HG03342 (cell line): ENCODE measurements around the gene BBC3.

Experiments used
- ATAC-seq: cut with Tn5 transposase; IDR thresholded peaks from one replicate; pipeline ENCODE4 v1.9.1; 2021; ENCODE audit warnings: mild to moderate bottlenecking, moderate library complexity; ENCODE audit not compliant: unreplicated experiment

Gene BBC3

DNA sequence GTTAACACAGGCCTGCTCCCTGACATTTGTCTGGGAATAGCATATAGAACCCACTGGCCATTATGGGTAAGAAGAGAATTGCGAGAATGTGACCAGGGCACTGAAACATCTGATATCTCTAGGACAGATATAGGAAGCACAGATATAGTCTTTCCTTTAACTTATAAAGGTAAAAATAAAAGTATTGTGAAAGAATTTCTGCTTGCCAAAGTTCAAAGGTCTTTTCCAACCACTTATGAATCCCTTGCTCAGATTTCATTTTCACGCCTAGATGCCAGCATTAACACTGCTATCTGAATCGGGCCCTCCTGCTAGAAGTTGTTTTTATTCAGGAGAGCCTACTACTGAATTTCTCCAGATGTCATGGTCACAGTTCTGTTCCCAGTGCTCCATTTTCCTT lies 27.7 kb downstream of the BBC3 start:
- ATAC-seq, result no peak

DNA sequence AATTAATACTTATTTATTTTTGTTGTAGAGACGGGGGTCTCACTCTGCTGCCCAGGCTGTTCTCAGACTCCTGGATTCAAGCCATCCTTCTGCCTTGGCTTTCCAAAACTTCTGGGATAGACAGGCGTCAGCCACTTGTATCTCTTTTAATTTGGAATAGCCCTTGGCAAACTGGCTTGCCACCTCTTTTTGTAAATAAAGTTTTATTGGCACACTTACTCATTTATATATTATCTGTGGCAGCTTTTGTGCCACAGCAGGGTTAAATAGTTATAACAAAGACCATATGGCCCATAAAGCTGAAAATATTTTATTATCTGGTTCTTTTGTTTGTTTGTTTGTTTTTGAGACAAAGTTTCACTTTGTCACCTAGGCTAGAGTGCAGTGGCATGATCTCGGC lies 30.5 kb downstream of the BBC3 start:
- ATAC-seq, result no peak

DNA sequence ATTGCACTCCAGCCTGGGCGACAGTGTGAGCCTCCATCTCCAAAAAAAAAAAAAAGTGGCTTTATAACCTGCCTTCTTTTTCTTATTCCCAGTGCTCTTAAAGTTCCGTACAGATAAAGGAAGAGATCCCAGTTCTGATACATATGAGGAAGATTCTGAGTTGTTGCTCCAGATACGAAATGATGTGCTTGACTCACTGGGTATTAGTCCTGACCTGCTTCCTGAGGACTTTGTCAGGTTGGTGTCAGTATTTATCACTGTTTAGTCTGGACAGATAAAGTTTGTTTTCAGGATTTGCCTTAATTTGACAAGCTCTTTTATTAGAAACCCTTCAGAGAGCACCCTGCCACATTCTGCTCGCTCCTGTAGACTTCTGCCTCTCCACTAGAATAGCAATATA lies 33.9 kb downstream of the BBC3 start:
- ATAC-seq, result no peak

DNA sequence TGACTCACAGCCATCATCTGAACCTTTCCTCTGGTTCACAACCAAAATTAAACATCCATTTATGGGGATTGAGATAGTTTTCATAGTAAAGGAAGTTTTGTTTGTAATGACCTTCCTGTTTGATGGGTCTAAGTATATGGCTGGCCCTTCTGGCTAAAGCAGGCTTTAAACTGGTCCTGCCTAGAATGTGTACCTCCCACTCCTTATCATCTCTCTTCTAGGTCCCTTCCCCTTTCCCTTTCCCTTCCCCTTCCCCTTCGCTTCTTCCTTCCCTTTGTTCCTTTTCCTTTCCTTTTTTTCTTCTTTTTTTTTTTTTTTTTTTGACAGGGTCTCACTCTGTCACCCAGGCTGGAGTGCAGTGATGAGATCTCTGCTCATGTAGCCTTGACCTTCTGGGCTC lies 35.6 kb downstream of the BBC3 start:
- ATAC-seq, result no peak

DNA sequence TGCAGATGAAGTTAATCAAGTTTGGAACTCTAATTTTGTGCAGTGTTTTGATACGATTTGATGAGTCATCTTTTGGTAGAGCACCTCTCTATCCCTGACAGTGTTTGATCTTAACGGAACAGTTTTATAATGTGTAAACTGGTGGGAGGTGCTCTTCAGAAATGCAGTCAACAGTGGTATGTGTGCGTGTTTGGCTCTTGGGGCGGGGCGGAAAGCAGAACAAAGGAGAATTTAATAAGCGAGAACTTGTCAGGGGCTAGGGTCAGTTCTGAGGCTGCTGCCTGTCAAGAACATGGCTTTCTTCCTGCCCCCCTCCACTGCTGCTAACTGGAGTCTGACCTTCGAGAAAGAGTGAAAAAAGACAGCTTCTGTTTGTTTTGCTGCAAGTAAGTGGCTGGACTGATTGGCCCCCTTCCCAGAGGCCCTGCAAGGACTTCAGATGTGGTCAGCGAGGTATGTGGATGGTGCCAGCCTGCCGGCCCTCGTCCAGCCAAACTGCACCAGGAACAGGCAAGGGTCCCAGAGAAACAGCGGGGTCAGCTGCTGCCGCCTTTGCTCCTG lies 40.8 kb downstream of the BBC3 start:
- ATAC-seq, result no peak

DNA sequence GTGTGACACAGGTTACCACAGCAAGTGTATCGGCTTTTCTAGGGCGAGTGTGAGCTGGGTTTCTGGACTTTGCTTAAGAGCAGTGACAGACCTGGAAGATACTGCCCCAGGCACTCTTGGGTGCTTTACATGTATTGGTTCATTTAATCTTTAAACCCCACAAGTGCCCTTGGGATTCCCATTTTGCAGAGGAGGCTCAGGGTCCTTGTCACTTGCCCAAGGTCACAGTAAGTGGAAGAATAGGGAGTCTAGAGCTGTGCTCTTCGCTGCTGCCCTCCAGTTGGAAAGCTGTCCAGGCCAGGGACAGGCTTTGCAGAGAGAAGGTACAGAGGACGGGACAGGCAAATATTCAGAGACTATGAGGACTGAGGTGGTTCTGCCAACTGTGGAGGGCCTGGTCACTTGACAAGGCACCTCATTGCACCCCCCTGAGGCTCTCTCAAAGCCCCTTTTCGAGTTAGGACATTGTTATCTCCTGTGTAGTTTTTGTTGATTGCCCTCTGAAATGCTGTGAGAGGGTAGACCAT lies 42.4 kb downstream of the BBC3 start:
- ATAC-seq, result no peak

DNA sequence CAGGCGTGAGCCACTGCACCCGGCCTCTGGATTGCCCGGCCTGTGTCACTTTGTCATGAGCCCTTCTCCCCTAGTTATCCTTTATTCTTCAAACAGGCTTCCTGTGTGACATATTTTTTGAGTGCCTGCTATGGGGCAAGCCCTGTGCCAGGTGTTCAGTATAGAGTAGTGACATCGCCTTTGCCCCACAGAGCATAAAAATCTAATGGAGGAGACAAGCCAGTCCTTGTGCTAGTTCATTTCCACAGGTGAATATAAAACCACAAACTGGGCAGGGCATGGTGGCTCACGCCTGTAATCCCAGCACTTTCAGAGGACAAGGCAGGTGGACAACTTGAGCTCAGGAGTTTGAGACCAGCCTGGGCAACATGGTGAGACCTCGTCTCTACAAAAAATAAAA lies 43.2 kb downstream of the BBC3 start:
- ATAC-seq, result no peak

DNA sequence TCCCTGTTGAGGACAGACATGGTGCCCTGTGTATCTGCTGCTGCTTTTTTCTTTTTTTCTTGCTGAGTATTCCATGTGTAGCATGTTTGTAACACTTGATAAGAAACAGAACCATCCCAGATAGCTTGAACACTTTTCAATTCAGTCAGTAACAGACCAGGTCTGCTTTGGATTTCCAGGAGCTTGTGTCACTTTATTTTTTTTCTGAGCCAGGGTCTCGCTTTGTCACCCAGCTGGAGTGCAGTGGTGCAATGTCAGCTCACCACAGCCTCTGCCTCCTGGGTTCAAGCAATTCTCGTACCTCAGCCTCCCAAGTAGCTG lies 43.7 kb downstream of the BBC3 start:
- no peak for ATAC-seq

DNA sequence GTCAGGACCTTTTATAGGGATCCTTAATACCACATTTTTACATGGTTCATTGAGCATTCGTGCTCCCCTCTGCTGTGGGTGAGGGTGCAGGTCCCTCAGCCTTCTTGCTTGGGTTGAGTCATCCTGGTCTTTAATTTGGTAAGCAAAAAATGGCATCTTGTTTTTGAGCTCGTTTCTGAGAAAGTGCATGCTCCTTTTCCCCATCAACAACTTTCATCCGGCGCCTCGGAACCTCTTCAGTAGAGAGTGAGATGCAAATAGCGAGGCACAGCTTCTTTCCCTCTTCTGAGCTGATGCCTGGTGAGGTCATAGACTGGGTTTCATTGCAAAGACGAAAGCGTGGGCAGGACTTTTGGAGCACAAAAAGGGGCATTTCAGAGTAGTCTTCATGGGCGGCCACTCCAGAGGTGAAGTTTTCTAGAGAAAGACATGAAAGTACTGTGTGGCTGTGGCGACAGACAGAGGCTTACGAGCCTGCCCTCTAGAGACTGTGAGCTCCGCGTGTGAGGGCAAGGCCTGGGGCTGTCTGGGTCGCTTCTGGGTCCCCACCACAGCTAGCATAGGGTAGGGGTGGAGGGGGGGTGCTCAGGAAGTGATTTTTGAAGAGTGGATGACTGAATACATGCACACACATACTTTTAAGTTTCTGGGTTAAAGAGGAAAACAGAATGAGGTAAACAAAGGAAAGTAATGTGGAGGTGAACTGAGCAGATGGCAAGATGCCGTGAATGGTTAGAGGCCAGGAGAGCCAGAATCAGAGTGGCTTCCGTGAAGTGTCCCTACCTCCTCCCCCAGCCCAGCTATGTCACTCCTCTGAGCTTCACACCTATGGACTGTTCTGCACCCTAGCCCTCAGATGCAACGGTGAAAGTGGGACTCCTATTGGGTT lies 44.3 kb downstream of the BBC3 start:
- peak; percentile 82 for ATAC-seq

DNA sequence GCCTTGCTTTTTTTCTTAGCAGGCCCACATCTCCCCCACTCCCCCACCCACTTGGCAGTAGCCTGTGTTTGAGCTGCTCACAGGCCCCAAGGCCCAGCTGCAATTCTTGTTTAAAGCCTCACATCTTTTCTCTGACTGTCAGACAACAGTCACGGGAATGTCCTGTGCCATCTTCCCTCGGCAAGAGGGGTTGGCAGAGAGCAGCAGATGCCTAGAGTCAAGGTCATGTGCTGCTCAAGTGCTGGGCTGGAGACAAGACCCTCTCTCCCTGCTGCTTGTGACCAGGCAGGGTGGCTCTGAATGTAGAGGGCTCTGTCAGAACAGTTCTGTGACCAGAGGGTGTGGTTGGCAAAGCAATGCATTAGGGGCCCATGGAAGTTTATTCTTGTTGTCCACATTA lies 47.4 kb downstream of the BBC3 start:
- ATAC-seq, result no peak

DNA sequence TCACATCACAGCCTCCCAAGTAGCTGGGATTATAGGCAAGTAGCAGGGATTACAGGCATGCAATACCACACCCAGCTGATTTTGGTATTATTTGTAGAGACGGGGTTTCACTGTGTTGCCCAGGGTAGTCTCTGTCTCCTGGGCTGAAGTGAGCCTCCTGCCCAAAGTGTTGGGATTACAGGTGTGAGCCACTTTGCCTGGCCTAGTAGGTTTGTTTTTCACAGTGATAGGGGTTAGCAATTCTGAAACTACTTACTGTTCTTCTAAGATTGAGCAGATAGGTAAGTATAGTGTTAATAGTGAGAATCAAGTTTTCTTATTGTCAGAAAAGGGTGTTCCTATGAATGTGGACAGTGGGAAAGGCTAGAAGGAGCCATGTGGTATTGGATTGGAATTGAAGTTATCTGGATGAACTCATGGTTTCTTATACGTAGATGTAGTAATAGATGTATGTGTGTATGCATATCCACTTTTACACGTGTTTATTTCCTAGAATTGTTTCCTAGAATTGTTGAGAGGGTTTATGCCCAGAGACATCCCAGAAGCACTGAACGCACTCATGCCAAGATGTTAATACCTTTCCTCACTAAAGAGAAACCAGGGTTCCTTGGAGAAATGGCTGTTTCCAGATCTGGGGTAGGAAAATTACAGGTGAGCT lies 51.2 kb downstream of the BBC3 start:
- no peak for ATAC-seq

DNA sequence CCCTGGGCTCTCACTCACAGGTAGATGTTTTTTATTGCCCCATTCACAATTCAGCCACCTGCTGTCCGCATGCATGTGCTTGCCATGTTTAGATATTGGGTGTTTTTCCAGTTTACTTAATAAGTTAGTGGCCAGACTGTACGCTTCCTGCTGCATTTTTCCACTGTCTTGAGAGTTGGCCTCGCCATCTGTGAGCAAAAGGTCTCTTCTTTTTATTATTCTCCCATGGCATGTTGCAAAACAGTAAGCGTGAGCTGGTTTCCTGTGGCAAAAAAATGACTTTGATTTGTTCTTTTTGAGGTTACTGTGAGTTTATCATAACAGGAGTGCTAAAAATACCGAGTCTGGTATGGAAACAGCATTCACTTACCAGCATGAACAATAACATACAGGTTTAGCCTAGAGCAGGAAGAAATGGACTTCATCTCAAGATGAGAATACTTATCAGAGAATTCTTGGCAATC lies 54.3 kb downstream of the BBC3 start:
- no peak for ATAC-seq

DNA sequence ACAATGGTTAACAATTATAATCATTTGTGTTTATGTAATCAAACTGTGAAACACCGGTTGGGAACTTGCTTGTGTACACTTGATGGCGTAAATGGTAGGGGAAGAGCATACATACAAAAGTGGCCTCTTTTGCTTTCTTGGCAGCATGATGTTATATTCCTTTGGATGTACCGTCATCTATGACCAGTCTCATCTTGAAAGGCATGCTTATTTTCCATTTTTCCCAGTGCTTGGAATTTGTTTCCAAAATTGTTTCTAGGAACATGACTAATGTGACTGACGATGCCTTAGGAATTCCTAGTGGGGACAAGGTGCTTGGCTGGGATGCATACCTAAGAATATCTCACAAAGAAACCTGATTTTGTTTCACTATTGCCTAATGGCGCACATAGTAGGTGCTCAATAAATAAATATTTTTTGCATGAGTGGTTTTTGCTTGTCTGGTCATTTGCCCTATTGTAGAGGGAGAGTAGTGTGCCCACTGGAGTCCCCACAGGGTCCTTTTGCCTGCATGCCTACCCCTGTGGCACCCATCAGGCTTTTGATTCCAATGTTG lies 54.9 kb downstream of the BBC3 start:
- no peak for ATAC-seq

DNA sequence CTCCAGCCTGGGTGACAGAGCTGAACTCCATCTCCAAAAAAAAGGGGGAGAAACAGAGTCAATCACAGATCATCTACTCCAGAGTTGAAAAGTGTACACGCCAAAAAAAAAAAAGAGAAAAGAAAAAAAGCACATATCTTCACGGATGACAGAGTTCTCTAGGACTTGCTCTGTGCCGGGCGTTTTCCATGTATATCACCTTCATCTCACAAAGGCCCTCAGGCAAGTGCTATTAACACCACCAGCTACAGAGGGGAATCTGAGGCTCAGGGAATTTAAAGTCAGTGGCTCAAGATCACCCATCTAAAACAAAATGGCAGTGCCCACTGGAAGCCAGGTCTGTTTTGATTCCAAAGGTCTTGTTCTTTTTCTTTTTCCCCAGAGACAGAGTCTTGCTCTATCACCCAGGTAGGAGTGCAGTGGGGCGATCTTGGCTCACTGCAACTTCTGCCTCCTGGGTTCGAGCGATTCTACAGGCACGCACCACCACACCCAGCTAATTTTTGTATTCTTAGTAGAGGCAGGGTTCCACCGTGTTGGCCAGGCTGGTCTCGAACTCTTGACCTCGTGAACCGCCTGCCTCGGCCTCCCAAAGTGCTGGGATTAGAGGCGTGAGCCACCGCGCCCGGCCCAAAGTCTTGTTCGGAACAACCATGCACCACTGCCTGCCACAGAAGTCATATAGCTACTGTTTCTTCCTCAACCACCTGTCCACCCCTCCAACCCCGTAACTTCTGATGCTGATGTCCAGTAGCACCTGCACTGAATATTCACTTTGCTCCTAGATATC lies 58.1 kb downstream of the BBC3 start:
- ATAC-seq, result no peak
